HL-60/S4 treated with phorbol 12-myristate 13-acetate at 8.2 ng/mL for 4 days and 3 days (cell line): ENCODE results near the gene CYB5R4.

Source experiments
- in situ Hi-C: fragments of 300-500 bp; cut with MboI; formaldehyde crosslinking; loops from 2 replicates; pipeline ENCODE4 v1.15.0; 2022; ENCODE audit warnings: low sequenced_read_pairs

Gene CYB5R4, protein sequence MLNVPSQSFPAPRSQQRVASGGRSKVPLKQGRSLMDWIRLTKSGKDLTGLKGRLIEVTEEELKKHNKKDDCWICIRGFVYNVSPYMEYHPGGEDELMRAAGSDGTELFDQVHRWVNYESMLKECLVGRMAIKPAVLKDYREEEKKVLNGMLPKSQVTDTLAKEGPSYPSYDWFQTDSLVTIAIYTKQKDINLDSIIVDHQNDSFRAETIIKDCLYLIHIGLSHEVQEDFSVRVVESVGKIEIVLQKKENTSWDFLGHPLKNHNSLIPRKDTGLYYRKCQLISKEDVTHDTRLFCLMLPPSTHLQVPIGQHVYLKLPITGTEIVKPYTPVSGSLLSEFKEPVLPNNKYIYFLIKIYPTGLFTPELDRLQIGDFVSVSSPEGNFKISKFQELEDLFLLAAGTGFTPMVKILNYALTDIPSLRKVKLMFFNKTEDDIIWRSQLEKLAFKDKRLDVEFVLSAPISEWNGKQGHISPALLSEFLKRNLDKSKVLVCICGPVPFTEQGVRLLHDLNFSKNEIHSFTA

DNA sequence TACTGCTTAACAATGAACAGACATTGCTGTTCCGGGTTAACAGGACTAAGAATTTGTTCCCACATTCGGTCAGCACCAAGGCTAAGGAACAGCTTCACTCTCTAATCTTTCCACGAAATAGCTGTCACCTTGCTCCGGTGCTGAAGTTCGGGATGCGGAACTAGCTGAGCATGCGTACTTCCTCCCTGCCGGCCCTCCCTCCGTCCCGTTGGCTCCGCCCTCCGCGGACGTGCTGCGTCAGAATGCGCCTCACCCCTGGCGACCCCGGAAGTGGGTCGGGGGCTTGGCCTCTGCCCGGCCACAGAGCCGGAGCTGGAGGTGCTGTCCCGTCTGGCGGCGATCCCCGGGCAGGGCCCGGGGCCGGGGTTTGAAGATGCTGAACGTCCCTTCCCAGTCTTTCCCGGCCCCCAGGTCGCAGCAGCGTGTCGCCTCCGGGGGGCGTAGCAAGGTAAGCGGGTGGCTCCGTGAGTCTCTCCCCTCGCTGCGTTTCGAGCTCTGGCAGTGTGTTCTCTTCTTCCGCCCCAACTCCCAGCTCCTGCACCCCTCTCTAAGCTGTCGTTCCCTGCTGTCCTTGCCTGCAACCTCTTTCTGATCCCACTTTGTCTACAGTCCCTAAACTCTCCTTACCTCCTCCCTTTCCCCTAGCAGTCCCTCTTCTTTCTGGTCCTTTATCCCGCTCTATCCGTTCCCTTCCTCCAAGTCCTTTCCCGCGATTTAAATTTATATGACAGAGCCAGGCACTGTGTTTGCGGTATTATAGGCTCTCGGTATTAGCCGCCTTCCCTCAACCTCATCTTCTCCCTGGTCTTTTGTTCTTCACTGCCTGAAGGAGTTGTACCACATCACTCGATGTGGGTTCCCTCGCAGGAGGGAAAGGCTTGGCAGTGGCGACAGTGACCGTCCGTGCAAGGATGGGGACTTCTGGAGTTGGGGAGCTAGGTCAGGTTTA lies at the start of gene CYB5R4:
Gene CYB5R4, plus strand, starts transcription at position 280 of the 949 bp plus-strand sequence. Its CDS starts 94 bp downstream, at position 374.
- in situ Hi-C loops: no loop called here

DNA sequence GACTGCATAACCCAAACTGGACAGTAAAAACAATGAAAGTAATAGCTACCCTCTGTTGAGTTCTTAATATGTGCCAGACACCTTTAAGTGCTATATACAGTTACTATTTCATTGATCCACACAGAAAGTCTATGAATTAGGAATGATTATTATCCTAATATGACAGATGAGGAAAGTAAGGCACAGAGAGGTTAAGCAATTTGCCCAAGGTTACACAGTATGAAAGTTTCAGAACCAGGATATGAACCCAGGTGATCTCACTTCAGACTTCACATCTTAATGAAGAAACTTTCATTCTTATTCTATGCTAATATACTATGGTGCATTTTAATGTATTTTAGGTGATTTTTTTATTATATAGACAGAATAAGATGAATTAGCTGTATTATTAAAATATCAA lies 46.9 kb upstream of the CYB5R4 start:
- in situ Hi-C loops: no loop called here

DNA sequence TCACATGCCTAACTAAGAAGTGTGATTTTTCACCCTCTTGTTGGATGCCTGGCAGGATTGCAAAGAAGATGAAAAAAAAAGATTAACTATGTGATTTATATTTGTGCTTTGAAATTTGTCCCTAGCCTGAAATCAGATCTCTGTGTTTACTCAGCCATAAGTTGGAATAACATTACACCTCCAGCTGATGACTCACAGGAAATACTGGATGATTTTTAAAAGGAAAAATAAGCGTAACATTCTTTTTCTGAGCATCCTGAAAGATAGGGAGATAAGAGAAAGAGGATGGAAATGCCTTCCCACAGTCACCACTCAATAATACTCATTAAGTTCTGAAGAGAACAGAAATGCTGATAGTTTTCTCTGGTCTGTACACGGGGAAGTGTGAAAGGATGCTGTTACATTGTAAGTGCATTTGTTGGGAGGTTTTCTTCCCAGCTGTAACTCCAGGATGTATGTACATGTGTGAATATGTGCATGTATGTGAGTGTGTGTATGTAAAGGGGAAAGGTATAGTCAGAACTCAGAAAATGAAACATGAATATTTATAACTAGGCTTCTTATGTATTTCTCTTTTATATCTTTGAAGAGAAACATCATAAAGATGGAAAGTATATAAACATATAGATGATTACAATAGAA lies 43.7 kb upstream of the CYB5R4 start:
- in situ Hi-C loops: no loop called here

DNA sequence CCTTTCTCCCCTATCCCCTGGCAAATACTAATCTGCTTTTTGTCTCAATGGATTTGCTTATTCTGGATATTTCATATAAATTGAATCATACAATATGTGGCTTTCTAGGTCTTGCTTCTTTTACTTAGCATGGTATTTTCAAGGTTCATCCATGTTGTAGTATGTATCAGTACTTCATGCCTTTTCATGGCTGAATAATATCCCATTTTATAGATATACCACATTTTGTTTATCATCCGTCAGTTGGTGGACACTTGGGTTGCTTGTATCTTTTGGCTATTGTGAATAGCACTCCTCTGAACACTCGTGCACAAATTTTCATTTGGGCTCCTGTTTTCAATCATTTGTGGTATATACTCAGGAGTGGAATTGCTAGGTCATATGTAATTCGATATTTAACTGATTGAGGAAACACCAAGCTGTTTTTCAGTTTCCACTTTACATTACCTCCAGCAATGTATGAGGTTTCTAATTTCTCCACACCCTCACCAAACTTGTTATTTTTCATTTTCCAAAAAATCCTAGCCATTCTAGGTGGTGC lies 36.8 kb upstream of the CYB5R4 start:
- in situ Hi-C loops: no loop called here

DNA sequence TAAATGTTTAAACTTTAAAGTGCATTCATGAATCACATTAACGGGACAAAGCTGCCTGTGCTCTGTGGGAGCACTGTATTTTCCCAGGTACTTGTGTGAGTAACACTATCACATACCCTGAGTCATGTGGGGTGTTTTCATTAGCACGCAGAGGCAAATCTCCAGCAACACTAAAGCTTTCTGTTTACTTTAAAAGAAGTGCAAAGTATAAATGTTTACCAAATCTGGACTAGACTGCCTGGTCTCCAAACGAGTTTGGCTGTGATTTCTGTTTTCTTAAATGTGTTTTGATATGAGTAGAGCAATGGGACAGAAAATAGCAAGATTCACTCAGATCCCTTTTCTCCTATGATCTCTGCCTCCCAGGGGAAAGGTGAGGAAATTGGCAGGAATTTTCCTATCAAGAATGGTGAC lies 35.1 kb upstream of the CYB5R4 start:
- in situ Hi-C loops: no loop called here

DNA sequence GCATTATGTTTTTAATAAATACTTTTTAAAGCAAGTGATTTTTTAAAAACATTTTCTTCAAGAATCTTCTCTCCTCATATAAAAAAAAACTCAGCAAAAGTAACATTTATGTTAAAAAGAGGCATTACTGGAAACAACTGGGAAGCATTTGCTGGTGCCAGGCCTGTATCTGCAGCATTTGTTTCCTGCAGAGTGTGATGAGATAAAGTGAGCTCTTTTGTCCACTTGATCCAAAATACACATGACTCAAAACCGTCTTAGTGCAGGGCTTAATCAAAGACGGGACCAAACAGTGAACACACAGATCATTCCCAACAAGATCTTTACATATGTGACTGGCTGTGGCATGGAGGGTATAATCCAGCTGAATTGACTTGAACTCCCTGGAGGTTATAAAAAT lies 34.7 kb upstream of the CYB5R4 start:
- in situ Hi-C loops: no loop called here

DNA sequence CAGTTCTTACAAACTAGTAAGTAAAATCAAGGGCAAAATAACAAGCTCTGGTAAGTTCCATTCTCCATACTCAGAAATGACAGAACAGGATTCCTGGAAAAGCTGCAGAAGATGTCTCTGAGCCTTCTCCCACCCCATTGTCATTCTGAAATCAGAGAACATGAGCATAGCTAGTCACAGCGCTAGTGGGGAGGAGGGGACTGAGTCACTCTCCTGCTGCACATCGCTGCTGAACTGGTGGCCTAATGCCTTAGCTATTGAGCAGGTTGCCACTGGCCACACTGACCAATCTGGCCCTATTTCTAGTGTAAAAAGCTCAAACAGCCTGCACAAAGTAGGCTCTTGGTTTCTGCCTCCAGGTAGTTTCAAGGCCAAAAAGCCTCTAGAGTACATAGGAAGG lies 32.4 kb upstream of the CYB5R4 start:
- in situ Hi-C loops: no loop called here

DNA sequence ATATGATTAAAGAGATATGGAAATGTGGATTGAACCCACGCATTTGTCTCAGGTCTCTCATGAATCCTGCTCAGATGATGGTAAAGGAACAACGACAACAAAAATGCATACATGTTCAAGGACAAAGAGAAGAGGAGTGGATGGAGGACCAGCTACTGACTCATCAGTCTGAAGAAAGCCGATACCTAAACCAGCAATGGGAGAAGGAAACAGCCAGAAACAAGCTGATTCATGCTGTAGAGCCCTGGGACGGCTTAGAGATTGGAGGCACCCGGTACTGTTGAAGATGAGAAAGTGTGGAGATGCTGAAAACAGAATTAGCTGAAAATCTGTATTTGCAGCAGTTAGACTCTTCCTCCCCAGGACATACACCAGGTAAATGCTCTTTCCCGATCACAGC lies 20.8 kb upstream of the CYB5R4 start:
- in situ Hi-C loops: no loop called here

DNA sequence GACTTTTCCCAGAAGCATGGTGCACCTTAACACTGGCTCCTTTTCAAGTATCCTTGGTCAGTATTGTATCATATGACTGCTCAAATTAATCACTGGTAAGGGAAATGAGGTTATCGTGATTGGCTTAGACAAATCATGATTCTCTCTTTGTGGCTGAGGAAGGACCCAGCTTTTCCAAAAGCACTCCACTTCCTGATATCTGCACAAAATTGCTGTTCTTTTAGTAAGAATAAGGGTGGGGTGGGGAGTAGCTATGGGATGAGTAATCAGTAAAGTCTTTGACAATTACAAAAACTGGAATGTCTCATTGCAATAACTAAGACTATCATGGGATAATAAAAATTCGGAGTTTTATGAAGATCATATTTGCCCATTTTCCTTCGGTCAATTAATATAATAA lies 15.3 kb upstream of the CYB5R4 start:
- in situ Hi-C loops: no loop called here

DNA sequence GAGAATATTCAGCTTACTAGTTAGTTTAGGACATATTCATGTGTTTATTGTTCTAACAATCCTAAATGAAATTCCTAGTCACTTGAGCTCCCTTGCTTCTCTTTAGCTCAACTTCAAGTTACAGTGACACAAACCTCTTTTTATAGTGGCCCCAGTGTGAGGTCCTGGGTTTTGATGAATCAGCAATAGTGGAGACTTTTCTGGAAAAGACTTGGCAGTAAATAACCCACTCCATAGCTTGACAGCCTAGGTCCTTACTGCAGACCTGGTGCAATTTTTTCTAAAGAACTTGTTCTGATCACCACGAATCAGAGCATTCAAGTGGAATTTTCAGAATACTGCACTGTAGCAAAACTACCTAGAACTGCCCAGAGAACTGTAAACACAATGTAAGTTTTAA lies 13.2 kb upstream of the CYB5R4 start:
- in situ Hi-C loops: no loop called here

DNA sequence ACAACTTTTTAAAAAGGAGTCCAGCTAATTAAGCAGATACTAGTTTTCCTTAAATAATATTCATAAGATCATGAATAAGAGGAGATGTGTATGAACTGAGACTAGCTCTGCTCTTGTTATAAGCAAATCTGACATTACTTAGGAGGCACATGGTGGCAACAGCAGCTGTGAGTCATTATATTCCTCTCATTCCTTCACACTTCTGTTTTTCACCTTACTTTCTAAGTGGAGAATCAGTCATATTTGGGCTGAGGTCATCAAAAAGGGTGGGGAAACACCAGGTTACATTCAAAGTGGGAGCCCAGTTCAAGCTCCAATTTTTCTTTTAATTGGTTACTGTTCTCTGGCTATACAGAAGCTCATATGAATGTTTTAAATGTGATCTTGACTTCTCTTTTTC lies 12.3 kb upstream of the CYB5R4 start:
- in situ Hi-C loops: no loop called here

DNA sequence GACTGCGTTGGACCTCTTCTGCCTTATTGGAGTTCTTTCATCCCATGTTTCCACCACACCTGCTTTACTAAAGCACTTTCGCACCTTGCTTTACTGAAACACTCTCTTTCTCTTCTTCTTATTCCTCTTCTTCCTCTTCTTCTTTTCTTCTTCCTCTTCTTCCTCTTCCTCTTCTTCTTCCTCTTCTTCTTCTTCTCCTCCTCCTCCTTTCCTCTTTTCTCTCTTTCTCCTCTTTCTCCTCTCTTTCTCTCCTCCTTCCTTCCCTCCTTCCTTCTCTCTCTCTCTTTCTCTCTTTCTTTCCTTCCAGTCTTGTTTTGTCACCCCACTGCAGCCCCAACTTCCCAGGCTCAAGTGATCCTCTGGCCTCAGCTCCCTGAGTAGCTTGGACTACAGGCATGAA lies 10.4 kb upstream of the CYB5R4 start:
- in situ Hi-C loops: no loop called here

DNA sequence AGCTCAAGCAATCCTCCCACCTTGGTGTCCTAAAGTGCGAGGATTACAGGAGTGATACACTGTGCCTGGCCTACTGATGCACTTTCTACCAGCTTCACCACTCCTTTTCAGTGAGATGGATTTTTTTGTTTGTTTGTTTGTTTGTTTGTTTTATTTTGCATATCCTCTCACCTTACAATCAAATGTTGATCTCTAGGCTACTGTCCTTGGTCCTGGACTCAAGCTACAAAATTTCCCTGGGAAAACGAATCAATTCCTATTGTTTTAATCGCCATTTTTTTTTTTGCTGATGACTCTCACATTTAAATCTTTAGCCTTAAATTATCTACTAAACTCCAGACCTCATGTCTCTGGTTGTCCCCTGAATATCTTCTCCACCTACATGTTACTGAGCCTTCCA lies 9.9 kb upstream of the CYB5R4 start:
- in situ Hi-C loops: no loop called here

DNA sequence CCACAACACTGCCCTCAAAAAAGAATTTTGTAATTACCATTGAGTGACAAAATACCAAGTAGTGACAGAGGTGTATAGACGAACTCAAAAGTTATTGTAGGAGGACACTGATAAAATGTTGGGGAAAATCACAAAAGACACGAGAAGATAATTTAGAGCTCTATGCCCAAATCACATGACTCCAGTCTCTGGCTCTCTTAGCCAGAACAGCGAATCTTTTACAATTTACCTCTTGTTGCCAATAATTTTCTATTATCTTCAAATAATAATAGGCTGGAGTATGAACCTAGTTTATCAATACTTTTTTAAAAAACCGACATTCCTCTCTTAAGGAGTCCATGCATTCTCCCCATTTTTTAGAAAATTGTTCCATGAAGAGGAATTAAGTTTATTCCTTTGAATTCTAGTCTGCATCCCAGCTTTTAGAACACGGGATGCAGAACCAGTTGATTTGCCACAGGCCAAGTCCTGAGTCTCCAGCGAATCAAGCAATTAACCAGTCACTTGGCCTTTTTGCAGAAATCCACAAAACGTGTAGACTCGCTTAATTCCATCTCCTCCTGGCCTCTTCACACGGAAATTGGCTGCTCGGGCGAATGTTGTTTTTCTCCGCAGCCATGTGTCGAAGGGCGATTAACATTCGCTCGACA lies 6.8 kb upstream of the CYB5R4 start:
- in situ Hi-C loops: no loop called here

DNA sequence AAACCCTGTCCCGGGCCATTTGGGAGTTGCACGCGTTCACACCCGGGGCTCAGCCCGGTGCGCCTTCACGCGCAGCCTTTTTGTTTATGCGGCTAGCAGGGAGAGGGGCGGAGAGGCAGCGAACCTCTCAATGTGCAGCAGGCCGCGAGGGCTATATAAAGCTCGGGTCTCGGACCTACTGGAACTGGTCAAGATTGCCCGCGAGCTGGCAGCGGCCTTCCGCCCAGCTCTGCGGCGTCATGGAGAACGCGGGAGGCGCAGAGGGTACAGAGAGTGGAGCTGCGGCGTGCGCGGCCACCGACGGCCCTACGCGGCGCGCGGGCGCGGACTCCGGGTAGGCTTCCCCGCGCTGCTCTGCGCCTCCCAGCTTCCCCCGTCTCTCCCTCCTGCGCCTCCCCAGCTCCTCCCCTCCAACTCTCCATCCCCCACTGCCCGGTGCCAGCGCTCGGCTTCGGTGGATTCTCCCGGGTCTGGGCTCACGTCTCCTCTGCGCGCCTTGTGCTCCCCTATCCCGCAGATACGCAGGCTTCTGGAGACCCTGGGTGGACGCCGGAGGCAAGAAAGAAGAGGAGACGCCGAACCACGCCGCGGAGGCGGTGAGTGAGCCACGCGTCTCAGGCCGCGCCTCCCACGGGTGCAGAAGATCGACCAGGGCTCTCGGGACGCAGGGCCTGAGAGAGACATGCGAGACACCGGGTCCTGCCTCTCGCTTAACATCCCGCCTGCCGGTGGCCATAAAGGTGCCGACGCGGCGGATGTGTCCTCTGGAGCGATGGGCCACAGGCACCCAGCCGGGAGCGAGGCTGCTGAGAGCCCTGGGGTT lies 6.1 kb upstream of the CYB5R4 start, which contains the start of gene RIPPLY2:
Gene RIPPLY2, plus strand, starts transcription at position 183 of the 823 bp plus-strand sequence. Its CDS starts 57 bp downstream, at position 240.
- in situ Hi-C loops: no loop called here

DNA sequence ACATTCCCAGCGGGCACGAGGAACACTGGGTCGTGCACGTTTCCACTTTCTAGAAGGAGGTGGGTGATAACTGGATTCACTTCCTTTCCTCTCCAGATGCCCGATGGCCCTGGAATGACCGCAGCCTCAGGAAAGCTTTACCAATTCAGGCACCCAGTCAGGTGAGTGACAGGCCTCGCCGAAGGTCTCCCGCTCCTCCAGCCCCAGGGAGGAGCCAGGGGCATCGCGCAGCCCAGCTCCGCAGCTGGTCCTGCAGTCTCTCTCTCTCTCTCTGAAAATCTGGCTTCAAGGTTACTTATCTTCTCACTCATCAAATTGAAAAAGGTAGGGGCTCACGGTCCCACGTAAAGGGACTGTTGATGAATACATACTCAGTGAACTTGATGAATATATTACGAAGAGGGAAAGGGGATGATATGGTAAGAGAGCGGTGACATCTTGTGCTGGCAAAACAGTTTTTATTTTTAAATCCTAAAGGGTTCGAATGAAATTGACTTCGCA lies 5.4 kb upstream of the CYB5R4 start:
- in situ Hi-C loops: no loop called here

DNA sequence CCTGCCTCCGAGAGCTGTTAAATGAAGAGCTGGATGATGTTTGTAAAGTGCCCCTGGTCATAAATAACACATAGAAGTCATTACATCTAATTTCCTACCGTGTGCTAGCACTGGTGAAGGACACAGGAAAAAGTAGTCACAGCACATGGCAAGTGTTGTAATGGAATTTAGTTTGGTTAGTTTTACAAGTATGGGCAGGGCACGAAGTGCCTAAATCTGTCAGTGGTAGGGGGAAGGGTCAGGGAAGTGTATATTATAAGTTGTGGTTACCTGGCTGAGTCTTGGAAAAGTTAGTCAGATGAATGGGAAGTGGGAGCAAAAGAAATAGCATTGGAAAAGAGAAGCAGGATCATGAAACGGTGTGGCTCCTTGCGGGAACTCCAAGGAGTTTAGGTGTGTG lies 4.7 kb upstream of the CYB5R4 start:
- in situ Hi-C loops: no loop called here

DNA sequence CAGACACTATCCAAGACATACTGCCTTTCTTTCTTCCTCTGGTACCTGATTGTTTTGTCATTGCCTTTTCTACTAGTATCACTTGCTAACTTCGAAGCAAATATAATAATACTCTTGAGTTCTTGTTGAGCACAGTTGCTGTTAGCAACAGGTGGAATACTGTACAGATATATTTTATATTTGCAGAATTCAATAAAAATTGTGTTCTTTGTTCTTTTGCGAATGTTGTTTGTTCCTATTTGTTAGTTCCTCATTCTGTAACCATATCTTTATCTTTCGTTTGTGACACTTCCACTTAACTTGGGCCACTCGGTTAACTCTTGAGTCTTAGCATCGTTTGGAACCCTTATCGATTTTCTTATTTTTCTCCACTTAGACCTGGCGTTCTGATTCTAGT lies 868 bp downstream of the CYB5R4 start:
- in situ Hi-C loops: no loop called here

DNA sequence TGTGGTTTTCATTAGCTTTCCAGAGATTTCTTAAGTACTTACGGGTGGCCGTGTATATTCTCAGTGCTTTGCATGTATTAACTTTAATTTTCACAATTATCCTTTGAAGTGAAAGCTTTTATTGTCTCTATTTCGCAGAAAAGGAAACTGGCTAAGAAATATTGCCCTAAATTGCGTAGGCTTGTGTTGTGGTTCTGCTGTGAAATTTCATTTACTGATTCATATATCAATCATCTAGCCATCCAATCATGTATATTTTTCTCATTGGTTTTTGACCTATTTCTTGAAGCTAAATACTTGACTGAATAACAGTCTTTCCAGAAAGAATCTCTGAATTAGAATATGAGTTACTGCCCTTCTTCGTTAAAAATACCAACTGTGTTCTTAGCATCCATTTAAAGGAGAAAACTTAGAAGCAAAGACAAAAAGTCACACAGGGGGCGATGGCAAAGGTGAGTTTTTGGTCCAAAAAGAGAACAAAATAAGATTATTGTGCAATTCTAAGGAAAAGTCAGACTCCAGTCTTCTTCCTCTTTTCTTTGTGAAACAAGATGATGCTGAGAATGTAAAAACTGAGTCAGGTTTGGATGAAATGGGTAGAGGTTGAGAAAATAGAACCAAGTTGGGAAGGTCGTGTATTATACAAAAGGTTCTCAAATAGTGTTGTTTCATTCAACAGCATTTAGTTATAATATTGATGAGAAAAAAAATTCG lies 1.4 kb downstream of the CYB5R4 start:
- in situ Hi-C loops: no loop called here
